ENCODE measurements around the gene HSBP1L1.

- TF ChIP-seq CTCF (IDR thresholded peaks at IDR 0.05): peak in 1 of 3 donors; percentile 20
- TF ChIP-seq POLR2A (IDR thresholded peaks at IDR 0.05): no peak
Observed at GRCh38 chr18:79964330-79965118, at the start of gene HSBP1L1.

Measured in breast epithelium (tissue), 3 donors.